Spleen (tissue), 13 donors: Measurements from ENCODE around the gene CAGE1. TPM values are rescaled to one million over a fixed set of nuclear protein-coding genes. Genes with fewer than 3 reads are reported as not detected.

Source experiments
- DNase-seq: peaks from one replicate; pipeline ENCODE4 v3.0.0-alpha.2; 2020
- H3K27ac ChIP-seq, 8 donors: fragments of 200-600 bp; sonication (generic) in 7 of 8; 1 replicate in 4 of 8; 2 replicates in 4 of 8; pipeline versions ENCODE4 v1.5.0 to v1.8.0; 2016 to 2021; ENCODE audit warnings: inconsistent platforms in 4 of 8, mild to moderate bottlenecking in 4 of 8, moderate library complexity in 1 of 8
- H3K27me3 ChIP-seq, 7 donors: fragments of 200-600 bp; sonication (generic) in 6 of 7; replicated peaks in 1 of 7; 1 replicate in 4 of 7; 2 replicates in 3 of 7; pipeline versions ENCODE4 v1.5.0 to v1.8.0; 2016 to 2021; ENCODE audit warnings: inconsistent platforms in 3 of 7, mild to moderate bottlenecking in 1 of 7
- H3K36me3 ChIP-seq, 6 donors: fragments of 200-600 bp; sonication (generic) in 5 of 6; 1 replicate in 4 of 6; 2 replicates in 2 of 6; pipeline versions ENCODE4 v1.5.0 to v1.8.0; 2016 to 2021; ENCODE audit warnings: inconsistent platforms in 2 of 6
- H3K4me1 ChIP-seq, 6 donors: fragments of 200-600 bp; sonication (generic) in 5 of 6; 1 replicate in 3 of 6; 2 replicates in 3 of 6; pipeline versions ENCODE4 v1.5.0 to v1.8.0; 2016 to 2021; ENCODE audit warnings: inconsistent platforms in 3 of 6
- H3K4me3 ChIP-seq, 8 donors: fragments of 200-600 bp; sonication (generic) in 7 of 8; 1 replicate in 4 of 8; 2 replicates in 4 of 8; pipeline versions ENCODE4 v1.5.0 to v1.8.0; 2016 to 2021; ENCODE audit warnings: inconsistent platforms in 4 of 8, mild to moderate bottlenecking in 4 of 8, moderate library complexity in 2 of 8
- H3K9me3 ChIP-seq, 8 donors: fragments of 200-600 bp; sonication (generic) in 7 of 8; 1 replicate in 4 of 8; 2 replicates in 4 of 8; pipeline versions ENCODE4 v1.5.0 to v1.8.0; 2016 to 2021; ENCODE audit warnings: inconsistent platforms in 4 of 8
- POLR2A ChIP-seq, 3 donors: fragments of 450-650 bp; IDR thresholded peaks; one replicate each; pipeline ENCODE4 v1.5.1; 2017; ENCODE audit warnings: antibody characterized with exemption in 3 of 3, mild to moderate bottlenecking in 1 of 3
- POLR2AphosphoS5 ChIP-seq, 3 donors: sonication (generic); formaldehyde crosslinking; IDR thresholded peaks; one replicate each; pipeline ENCODE4 v1.5.1; 2017; ENCODE audit warnings: antibody characterized with exemption in 3 of 3
- WGBS, 5 donors: extraction: QIAGEN DNeasy Blood & Tissue Kit in 3 of 5; methylation state at CpG; one replicate each; pipeline versions ENCODE4 v1.1.5 to v1.1.7; 2013 to 2018; 5-methylcytosine and 5-hydroxymethylcytosine counted together
- intact Hi-C: fragments of 100-400 bp; cut with DNase I; formaldehyde crosslinking; loops from one replicate; pipeline ENCODE4 v1.15.0; 2023; ENCODE audit warnings: low total_unique reads
- long read RNA-seq, 2 donors: transcript quantifications; one replicate each; lab custom pipeline, GENCODE V29; 2026
- polyA plus RNA-seq, 3 donors: library from polyadenylated mRNA; stranded (reverse); fragments of 200-250 nt; gene quantifications; one replicate each; pipeline ENCODE4 v1.2.1, GENCODE V29; 2013
- total RNA-seq, 7 donors: library from RNA; depleted of rRNA in 3 of 7; stranded (reverse); fragments of >200 nt in 3 of 7; fragmentation: NEBNext Ultra II Directional in 4 of 7; extraction: Animal tissue kit (Norgen Biotek cat#: 25700) in 4 of 7; gene quantifications; one replicate each; pipeline versions ENCODE4 v1.1.0 to v1.2.1, GENCODE V29; 2016 to 2021
- TF ChIP-seq, protein P1 (sequence below), 11 experiments: fragments of 200-600 bp in 7 of 11; fragments of 450-650 bp in 4 of 11; sonication (generic) in 4 of 11; IDR thresholded peaks in 8 of 11; conservative IDR thresholded peaks in 3 of 11; 1 replicate in 7 of 11; 2 replicates in 4 of 11; pipeline versions ENCODE4 v1.4.0 to v1.8.0; 2016 to 2021; ENCODE audit warnings: antibody characterized with exemption in 11 of 11, inconsistent platforms in 4 of 11, mild to moderate bottlenecking in 1 of 11
- donor health status: healthy with polysubstance abuse.
- donor health status: DM: no; HTN: no; CAD: no; lungs with moderate emphysema.
- donor health status: DM: no; HTN: no; CAD: no.
- donor health status: Bipolar disorder and iron deficiency.
- donor health status: healthy.
- donor health status: DM: no; HTN: no; CAD: no.
- donor health status: DM: yes; HTN: yes; CAD: no.

Gene CAGE1
- total RNA-seq (not detected), polyA plus RNA-seq (not detected)
- long read RNA-seq, donor 1, partial matches to known transcripts: 36 of 36 reads
- long read RNA-seq, donor 1, other reads (novel, unspliced or antisense): 0 of 36 reads
- long read RNA-seq, donor 2, partial matches to known transcripts: 15 of 25 reads
- long read RNA-seq, donor 2, other reads (novel, unspliced or antisense): 10 of 25 reads

DNA sequence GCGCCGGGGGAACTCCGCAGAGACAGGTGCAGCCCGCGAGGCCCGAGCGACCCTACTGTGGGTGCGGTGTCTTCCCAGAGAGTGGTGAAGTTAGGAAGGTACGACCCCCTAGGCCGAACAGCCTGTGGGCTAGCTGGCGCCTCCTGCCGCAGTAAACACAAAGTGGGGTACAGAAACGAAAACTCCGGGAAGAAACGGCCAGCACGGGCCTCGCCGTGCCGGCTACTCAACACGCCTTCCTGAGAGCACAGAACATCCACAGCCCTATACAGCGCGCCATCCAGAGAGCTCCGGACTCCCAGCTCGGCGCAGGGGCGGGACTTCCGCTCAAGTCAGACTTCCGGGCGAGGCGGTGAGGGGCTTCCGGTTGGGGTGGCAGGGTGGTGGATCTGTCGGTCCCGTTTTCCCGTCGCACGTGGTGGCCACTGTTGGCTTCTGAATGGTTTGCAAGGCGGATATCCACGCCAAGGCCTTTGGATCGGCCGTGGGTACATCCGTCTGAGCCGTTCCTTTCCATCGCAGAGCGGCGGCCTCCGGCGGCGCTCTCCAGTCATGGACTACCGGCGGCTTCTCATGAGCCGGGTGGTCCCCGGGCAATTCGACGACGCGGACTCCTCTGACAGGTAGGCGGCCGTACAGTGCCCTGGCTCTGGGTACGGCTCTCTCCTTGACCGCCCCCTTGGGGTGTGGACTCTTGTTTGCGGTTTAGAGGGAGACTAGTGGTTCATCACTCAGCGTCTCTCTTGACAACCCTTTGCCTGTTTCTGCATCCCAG lies at the start of gene CAGE1, which contains the start of gene RIOK1:
CAGE1 (minus strand) TSS at position 292 of the 775 bp plus-strand sequence. CDS start 2,569 bp downstream, outside the sequence.
RIOK1 (plus strand) TSS at position 358 of the 775 bp plus-strand sequence; CDS start at position 553, 195 bp downstream.
- WGBS, 5 donors: 0 to 1% (median 0%) methylated on average over 42 to 62 of the region's 62 CpGs
- intact Hi-C loops: loop anchor here (10.0 kb wide), 1 partner anchor 75 kb away; the partner anchor contains the start of gene SSR1

DNA sequence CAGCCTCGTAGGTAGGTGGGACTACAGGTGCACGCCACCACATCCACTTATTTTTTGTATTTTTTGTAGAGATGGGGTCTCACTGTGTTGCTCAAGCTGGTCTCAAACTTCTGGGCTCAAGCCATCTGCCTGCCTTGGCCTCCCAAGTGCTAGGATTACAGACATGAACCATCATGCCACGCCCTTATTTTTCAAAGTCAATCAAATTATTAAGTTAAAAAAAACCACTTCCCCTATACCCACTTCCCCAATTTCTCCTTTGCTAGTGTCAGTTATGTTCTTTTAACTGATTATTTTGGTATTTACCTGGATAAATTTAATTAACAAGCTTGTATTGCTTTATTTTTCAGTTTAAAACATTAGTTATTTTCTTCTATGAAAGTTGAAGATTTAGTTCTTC lies 49.7 kb upstream of the CAGE1 start:
- intact Hi-C loops: no loop called here
- TF ChIP-seq POLR2AphosphoS5 (IDR thresholded peaks at IDR 0.05) (no peak), POLR2A (IDR thresholded peaks at IDR 0.05) (no peak)
- TF ChIP-seq, protein P1, sequence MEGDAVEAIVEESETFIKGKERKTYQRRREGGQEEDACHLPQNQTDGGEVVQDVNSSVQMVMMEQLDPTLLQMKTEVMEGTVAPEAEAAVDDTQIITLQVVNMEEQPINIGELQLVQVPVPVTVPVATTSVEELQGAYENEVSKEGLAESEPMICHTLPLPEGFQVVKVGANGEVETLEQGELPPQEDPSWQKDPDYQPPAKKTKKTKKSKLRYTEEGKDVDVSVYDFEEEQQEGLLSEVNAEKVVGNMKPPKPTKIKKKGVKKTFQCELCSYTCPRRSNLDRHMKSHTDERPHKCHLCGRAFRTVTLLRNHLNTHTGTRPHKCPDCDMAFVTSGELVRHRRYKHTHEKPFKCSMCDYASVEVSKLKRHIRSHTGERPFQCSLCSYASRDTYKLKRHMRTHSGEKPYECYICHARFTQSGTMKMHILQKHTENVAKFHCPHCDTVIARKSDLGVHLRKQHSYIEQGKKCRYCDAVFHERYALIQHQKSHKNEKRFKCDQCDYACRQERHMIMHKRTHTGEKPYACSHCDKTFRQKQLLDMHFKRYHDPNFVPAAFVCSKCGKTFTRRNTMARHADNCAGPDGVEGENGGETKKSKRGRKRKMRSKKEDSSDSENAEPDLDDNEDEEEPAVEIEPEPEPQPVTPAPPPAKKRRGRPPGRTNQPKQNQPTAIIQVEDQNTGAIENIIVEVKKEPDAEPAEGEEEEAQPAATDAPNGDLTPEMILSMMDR (IDR thresholded peaks at IDR 0.05 in 8 of 11, conservative IDR thresholded peaks at IDR 0.05 in 3 of 11): no peak
- peak overlapping the region in 4 of 8 donors; percentile 44 to 72 (median 54) for H3K27ac ChIP-seq
- DNase-seq: no peak
- H3K36me3 ChIP-seq: no peaks in the 10 kb centered on the region
- H3K9me3 ChIP-seq: peaks cover 0 to 23% (median 0%) of the 10 kb centered on the region in 8 donors
- 50 to 72% (median 52%) methylated on average over 3 of the region's 3 CpGs for WGBS, 5 donors
- no peak overlapping the region for H3K4me3 ChIP-seq
- peaks cover 0 to 28% (median 10%) of the 10 kb centered on the region in 6 donors for H3K4me1 ChIP-seq
- peaks cover 0 to 5% (median 0%) of the 10 kb centered on the region in 7 donors for H3K27me3 ChIP-seq

More for the DNA sequence above, at the start of gene CAGE1, which contains the start of gene RIOK1:
- Histone ChIP-seq H3K27ac (peak within 1 kb of the TSS; percentile 89 to 95 (median 92)), H3K4me3 (peak within 1 kb of the TSS; percentile 56 to 90 (median 83)), H3K27me3 (no peaks in the 10 kb centered on the region), H3K36me3 (peaks cover 0 to 22% (median 12%) of the 10 kb centered on the region in 6 donors), H3K9me3 (no peaks in the 10 kb centered on the region), H3K4me1 (peaks cover 12 to 42% (median 30%) of the 10 kb centered on the region in 6 donors)
- TF ChIP-seq POLR2AphosphoS5 (IDR thresholded peaks at IDR 0.05): peak; percentile 96 to 97 (median 96)
- TF ChIP-seq, protein P1 (IDR thresholded peaks at IDR 0.05 in 8 of 11, conservative IDR thresholded peaks at IDR 0.05 in 3 of 11): peak in 3 of 11 experiments; percentile 15 to 47 (median 25)
- TF ChIP-seq POLR2A (IDR thresholded peaks at IDR 0.05): peak in 1 of 3 donors; percentile 77
- peak; percentile 98 for DNase-seq

DNA sequence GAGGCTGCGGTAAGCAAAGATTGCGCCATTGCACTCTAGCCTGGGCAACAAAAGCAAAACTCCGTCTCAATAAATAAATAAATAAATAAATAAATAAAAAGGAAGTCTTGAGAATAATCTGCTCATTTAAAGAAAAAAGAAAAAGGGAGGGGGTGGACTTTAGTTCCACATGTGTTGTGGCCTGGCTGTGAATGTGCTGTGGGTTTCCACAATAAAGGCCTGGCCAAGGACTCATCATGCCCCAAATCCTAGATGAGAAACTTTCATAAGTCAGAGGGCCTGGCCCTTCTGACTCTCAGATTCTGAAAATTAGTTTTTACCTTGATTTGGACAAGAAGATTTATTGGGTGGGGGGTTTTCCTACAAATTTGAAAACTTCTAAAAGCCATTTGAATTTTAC lies 48.5 kb upstream of the CAGE1 start:
- 85 to 100% (median 88%) methylated on average over 3 of the region's 3 CpGs for WGBS, 5 donors
- DNase-seq: no peak
- peaks cover 0 to 5% (median 0%) of the 10 kb centered on the region in 7 donors for H3K27me3 ChIP-seq
- peaks cover 0 to 33% (median 13%) of the 10 kb centered on the region in 6 donors for H3K4me1 ChIP-seq
- no peak overlapping the region for H3K4me3 ChIP-seq
- intact Hi-C loops: no loop called here
- H3K9me3 ChIP-seq: peaks cover 0 to 23% (median 0%) of the 10 kb centered on the region in 8 donors
- TF ChIP-seq POLR2AphosphoS5 (IDR thresholded peaks at IDR 0.05) (no peak), POLR2A (IDR thresholded peaks at IDR 0.05) (no peak)
- TF ChIP-seq, protein P1 (IDR thresholded peaks at IDR 0.05 in 8 of 11, conservative IDR thresholded peaks at IDR 0.05 in 3 of 11): no peak
- H3K36me3 ChIP-seq: no peaks in the 10 kb centered on the region
- H3K27ac ChIP-seq: peak overlapping the region in 1 of 8 donors; percentile 5
